ENCODE measurements around the gene NAGS. TPM values are rescaled to one million over a fixed set of nuclear protein-coding genes. Genes with fewer than 3 reads are reported as not detected.
"Not testable (repeated sequence)": the region's sequence is repeated elsewhere in the genome, so short reads cannot be mapped to it uniquely, and the experiment has no call there.

NAGS gene
- total RNA-seq, 1 donor from 2014 or later, result 0.51 TPM

GRCh38 chr17:44006272-44006597, 1.8 kb downstream of the NAGS start:
- intact Hi-C loops (cut with micrococcal nuclease), result loop anchor here (1.0 to 10.0 kb wide), 10 partner anchors 8 to 617 kb away; partner anchors contain the start of genes DHX8, DUSP3, G6PC3 and HDAC5

GRCh38 chr17:44006598-44007345, 2.4 kb downstream of the NAGS start:
- intact Hi-C loops (cut with micrococcal nuclease), result loop anchor here (1.0 to 10.0 kb wide), 11 partner anchors 8 to 618 kb away; partner anchors contain the start of genes DHX8, DUSP3, G6PC3 and HDAC5

- intact Hi-C loops (cut with micrococcal nuclease), result loop anchor here (1.0 to 10.0 kb wide), 7 partner anchors 34 to 619 kb away; partner anchors contain the start of genes DHX8, DUSP3, G6PC3 and HROB
Measured at GRCh38 chr17:44007346-44008204, 3.2 kb downstream of the NAGS start.

GRCh38 chr17:44008205-44008909, 3.9 kb downstream of the NAGS start:
- intact Hi-C loops (cut with micrococcal nuclease), result loop anchor here (5.0 to 10.0 kb wide), 2 partner anchors 231 to 524 kb away; partner anchors contain the start of genes DHX8 and DUSP3

GRCh38 chr17:44010966-44011647, 6.7 kb downstream of the NAGS start:
- intact Hi-C loops (cut with micrococcal nuclease), result no loop called here

GRCh38 chr17:44011876-44012275, 7.5 kb downstream of the NAGS start:
- intact Hi-C loops (cut with micrococcal nuclease), result no loop called here

GRCh38 chr17:44012391-44012790, 8.0 kb downstream of the NAGS start:
- intact Hi-C loops (cut with micrococcal nuclease), result no loop called here

GRCh38 chr17:44012874-44013273, 8.5 kb downstream of the NAGS start:
- intact Hi-C loops (cut with micrococcal nuclease), result no loop called here

- intact Hi-C loops (cut with micrococcal nuclease), result loop anchor here (1.0 to 2.0 kb wide), 3 partner anchors 8 to 489 kb away; partner anchors contain the start of genes GPATCH8 and TMUB2
Measured at GRCh38 chr17:44014133-44014436, 9.7 kb downstream of the NAGS start.

GRCh38 chr17:44014437-44015172, 10.2 kb downstream of the NAGS start, which contains the start of gene TMEM101:
TSS of gene TMEM101 (minus strand) at chr17:44014963. CDS start at chr17:44014952, 11 bp downstream.
- intact Hi-C loops (cut with micrococcal nuclease), result loop anchor here (1.0 to 2.0 kb wide), 4 partner anchors 8 to 488 kb away; partner anchors contain the start of genes GPATCH8, LSM12 and TMUB2

GRCh38 chr17:44021227-44021626, 16.8 kb downstream of the NAGS start:
- intact Hi-C loops (cut with micrococcal nuclease), result not testable (repeated sequence)

- intact Hi-C loops (cut with micrococcal nuclease), result no loop called here
Measured at GRCh38 chr17:44022246-44022645, 17.8 kb downstream of the NAGS start.

GRCh38 chr17:44023545-44024270, 19.3 kb downstream of the NAGS start:
- intact Hi-C loops (cut with micrococcal nuclease), result no loop called here

- intact Hi-C loops (cut with micrococcal nuclease), result no loop called here
Measured at GRCh38 chr17:44024271-44024663, 19.8 kb downstream of the NAGS start.

- intact Hi-C loops (cut with micrococcal nuclease), result no loop called here
Measured at GRCh38 chr17:44024853-44025252, 20.4 kb downstream of the NAGS start.

GRCh38 chr17:44029736-44030135, 25.3 kb downstream of the NAGS start:
- intact Hi-C loops (cut with micrococcal nuclease), result loop anchor here (1.0 kb wide), 1 partner anchor 12 kb away; no protein-coding TSS in a partner anchor

GRCh38 chr17:44030482-44030881, 26.1 kb downstream of the NAGS start:
- intact Hi-C loops (cut with micrococcal nuclease), result loop anchor here (1.0 kb wide), 1 partner anchor 11 kb away; no protein-coding TSS in a partner anchor

- intact Hi-C loops (cut with micrococcal nuclease), result no loop called here
Measured at GRCh38 chr17:44033861-44034408, 29.5 kb downstream of the NAGS start.

GRCh38 chr17:44034688-44035087, 30.3 kb downstream of the NAGS start:
- intact Hi-C loops (cut with micrococcal nuclease), result not testable (repeated sequence)
